ENCODE data around the gene SMIM8. TPM values are rescaled to one million over a fixed set of nuclear protein-coding genes. Genes with fewer than 3 reads are reported as not detected.

Gene SMIM8, protein sequence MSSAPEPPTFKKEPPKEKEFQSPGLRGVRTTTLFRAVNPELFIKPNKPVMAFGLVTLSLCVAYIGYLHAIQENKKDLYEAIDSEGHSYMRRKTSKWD
- polyA plus RNA-seq (27.5 and 30.6 TPM in 2 replicates), polyA minus RNA-seq (39.2 and 44.8 TPM in 2 replicates)

DNA sequence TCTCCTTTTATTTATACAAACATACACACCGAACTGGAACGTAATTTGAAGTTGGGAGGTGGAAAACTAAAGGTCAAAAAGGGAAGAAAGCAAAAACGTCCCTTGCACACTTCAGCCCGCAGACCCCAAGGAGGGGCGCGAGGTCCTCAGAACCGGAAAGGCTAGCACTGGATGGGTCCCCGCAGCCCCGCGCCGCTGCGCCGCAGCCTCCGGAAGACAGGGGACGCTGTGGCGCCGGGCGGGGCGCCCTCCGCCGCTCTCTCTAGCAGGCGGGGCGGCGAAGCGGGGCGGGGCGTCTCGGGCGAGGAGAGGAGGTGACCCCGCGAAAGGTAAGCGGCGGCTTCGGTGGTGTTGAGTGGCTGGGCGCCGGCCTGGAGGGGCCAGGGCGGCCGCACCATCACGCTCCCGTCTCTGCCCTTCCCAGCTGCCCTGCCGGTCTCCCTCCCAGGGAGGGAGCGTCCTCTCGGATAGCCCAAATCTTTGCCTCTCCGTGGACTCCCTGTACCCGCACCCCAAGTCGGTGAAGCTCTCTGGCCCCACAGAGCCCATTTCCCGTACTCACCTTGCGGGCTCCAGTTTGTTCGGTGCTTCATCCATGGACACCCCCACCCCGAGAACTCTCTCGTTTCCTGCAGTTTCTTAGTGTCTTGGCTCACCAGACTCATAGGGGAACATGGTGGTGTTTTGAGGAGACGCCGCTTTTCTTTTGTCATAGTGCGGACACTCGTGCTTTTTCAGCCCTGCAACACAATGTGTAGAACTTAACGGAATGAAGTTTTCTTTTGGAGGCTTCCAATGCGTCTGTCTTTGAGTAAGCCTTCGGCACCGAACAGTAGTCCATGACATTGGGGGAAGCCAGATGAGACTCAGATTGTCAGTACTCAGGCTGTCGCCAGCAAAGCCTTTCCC lies at the start of gene SMIM8:
Gene SMIM8 (plus strand): TSS at position 285 of the 909 bp plus-strand sequence. CDS start 14,444 bp downstream, outside the sequence.
- no peaks in the 10 kb centered on the region for H4K20me1 ChIP-seq (ENCODE audit: insufficient read depth)
- H3K36me3 ChIP-seq (ENCODE audit: insufficient read depth, low read length) = no peaks in the 10 kb centered on the region
- no peaks in the 10 kb centered on the region for H3K27me3 ChIP-seq (ENCODE audit: insufficient read depth, low read depth, low read length)
- H3K4me3 ChIP-seq (ENCODE audit: low read length) = peak within 1 kb of the TSS; percentile 97
- H2AFZ ChIP-seq (ENCODE audit: low read depth, low read length) = peak within 1 kb of the TSS; percentile 71
- H3K79me2 ChIP-seq (replicated peaks; ENCODE audit: insufficient read depth, low read length) = peaks cover 8% of the 10 kb centered on the region
- peak within 1 kb of the TSS; percentile 53 for H3K4me2 ChIP-seq (ENCODE audit: low read length)
- no peaks in the 10 kb centered on the region for H3F3A ChIP-seq (ENCODE audit: insufficient read depth, low read length, poor library complexity, severe bottlenecking)
- peak; percentile 55 for TF ChIP-seq RAD21 (conservative IDR thresholded peaks at IDR 0.05)
- TF ChIP-seq, protein P1, sequence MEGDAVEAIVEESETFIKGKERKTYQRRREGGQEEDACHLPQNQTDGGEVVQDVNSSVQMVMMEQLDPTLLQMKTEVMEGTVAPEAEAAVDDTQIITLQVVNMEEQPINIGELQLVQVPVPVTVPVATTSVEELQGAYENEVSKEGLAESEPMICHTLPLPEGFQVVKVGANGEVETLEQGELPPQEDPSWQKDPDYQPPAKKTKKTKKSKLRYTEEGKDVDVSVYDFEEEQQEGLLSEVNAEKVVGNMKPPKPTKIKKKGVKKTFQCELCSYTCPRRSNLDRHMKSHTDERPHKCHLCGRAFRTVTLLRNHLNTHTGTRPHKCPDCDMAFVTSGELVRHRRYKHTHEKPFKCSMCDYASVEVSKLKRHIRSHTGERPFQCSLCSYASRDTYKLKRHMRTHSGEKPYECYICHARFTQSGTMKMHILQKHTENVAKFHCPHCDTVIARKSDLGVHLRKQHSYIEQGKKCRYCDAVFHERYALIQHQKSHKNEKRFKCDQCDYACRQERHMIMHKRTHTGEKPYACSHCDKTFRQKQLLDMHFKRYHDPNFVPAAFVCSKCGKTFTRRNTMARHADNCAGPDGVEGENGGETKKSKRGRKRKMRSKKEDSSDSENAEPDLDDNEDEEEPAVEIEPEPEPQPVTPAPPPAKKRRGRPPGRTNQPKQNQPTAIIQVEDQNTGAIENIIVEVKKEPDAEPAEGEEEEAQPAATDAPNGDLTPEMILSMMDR (IDR thresholded peaks at IDR 0.05; ENCODE audit: poor library complexity, severe bottlenecking) = peak; percentile 99
- TF ChIP-seq, protein P2, sequence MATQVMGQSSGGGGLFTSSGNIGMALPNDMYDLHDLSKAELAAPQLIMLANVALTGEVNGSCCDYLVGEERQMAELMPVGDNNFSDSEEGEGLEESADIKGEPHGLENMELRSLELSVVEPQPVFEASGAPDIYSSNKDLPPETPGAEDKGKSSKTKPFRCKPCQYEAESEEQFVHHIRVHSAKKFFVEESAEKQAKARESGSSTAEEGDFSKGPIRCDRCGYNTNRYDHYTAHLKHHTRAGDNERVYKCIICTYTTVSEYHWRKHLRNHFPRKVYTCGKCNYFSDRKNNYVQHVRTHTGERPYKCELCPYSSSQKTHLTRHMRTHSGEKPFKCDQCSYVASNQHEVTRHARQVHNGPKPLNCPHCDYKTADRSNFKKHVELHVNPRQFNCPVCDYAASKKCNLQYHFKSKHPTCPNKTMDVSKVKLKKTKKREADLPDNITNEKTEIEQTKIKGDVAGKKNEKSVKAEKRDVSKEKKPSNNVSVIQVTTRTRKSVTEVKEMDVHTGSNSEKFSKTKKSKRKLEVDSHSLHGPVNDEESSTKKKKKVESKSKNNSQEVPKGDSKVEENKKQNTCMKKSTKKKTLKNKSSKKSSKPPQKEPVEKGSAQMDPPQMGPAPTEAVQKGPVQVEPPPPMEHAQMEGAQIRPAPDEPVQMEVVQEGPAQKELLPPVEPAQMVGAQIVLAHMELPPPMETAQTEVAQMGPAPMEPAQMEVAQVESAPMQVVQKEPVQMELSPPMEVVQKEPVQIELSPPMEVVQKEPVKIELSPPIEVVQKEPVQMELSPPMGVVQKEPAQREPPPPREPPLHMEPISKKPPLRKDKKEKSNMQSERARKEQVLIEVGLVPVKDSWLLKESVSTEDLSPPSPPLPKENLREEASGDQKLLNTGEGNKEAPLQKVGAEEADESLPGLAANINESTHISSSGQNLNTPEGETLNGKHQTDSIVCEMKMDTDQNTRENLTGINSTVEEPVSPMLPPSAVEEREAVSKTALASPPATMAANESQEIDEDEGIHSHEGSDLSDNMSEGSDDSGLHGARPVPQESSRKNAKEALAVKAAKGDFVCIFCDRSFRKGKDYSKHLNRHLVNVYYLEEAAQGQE (IDR thresholded peaks at IDR 0.05; ENCODE audit: borderline replicate concordance) = peak; percentile 34
- TF ChIP-seq EZH2 (IDR thresholded peaks at IDR 0.05; ENCODE audit: borderline replicate concordance, insufficient read depth, low read length, poor library complexity, severe bottlenecking) = no peak
- peak; percentile 76 for TF ChIP-seq POLR2AphosphoS5 (IDR thresholded peaks at IDR 0.05)
- TF ChIP-seq TAF1 (IDR thresholded peaks at IDR 0.05; ENCODE audit: low read depth) = no peak
- TF ChIP-seq EP300 (conservative IDR thresholded peaks at IDR 0.05; ENCODE audit: poor library complexity, severe bottlenecking) = peak; percentile 16
- peak; percentile 58 for TF ChIP-seq SMC3 (conservative IDR thresholded peaks at IDR 0.05; ENCODE audit: poor library complexity)
- peak; percentile 67 for TF ChIP-seq MXI1 (conservative IDR thresholded peaks at IDR 0.05; ENCODE audit: poor library complexity, severe bottlenecking)
- peak within 1 kb of the TSS; percentile 42 for H3K27ac ChIP-seq (ENCODE audit: low read length)
- peak within 1 kb of the TSS; percentile 84 for H3K9ac ChIP-seq (ENCODE audit: low read length)
- no peaks in the 10 kb centered on the region for H3K9me3 ChIP-seq (ENCODE audit: low read length)
- no peaks in the 10 kb centered on the region for H3K9me2 ChIP-seq (ENCODE audit: insufficient read depth, low read length)

DNA sequence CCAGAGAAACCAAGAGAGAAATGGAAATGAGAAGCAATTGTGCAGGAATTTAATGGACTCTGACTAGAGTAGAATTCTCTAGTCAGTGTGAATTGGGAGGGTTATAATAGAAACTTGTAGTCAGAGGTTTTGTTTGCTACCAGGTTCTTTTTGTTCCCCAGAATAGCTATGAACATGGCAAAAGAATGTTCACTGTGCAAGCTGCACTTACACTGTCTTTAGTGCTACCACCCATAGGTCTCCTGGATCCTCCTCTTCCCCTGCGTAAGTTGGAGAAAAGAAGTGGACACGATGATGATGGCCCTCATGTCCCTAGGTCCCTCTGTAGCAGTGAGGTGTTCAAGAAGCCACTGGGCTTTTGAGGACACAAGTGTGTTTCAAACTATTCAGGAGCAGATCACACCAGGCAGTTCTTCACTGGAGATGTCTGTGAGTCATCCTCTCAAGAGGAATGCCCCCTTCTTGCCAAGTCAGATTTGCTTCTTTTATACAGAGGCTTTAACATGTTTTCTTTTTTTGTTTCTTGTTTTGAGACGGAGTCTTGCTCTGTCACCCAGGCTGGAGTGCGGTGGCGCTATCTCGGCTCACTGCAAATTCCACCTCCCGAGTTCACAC lies 47.6 kb upstream of the SMIM8 start:
- Histone ChIP-seq H3K27ac (ENCODE audit: low read length) (no peak overlapping the region), H3F3A (ENCODE audit: insufficient read depth, low read length, poor library complexity, severe bottlenecking) (no peaks in the 10 kb centered on the region), H4K20me1 (ENCODE audit: insufficient read depth) (no peaks in the 10 kb centered on the region), H3K4me2 (ENCODE audit: low read length) (no peak overlapping the region), H3K9me2 (ENCODE audit: insufficient read depth, low read length) (no peaks in the 10 kb centered on the region), H3K4me3 (ENCODE audit: low read length) (no peak overlapping the region), H3K27me3 (ENCODE audit: insufficient read depth, low read depth, low read length) (no peaks in the 10 kb centered on the region), H3K79me2 (replicated peaks; ENCODE audit: insufficient read depth, low read length) (no peaks in the 10 kb centered on the region), H2AFZ (ENCODE audit: low read depth, low read length) (no peak overlapping the region), H3K9ac (ENCODE audit: low read length) (no peak overlapping the region), H3K36me3 (ENCODE audit: insufficient read depth, low read length) (no peaks in the 10 kb centered on the region), H3K9me3 (ENCODE audit: low read length) (no peaks in the 10 kb centered on the region)
- TF ChIP-seq, protein P2 (IDR thresholded peaks at IDR 0.05; ENCODE audit: borderline replicate concordance) = no peak
- TF ChIP-seq, protein P1 (IDR thresholded peaks at IDR 0.05; ENCODE audit: poor library complexity, severe bottlenecking) = no peak
- no peak for TF ChIP-seq EP300 (conservative IDR thresholded peaks at IDR 0.05; ENCODE audit: poor library complexity, severe bottlenecking)
- TF ChIP-seq TAF1 (IDR thresholded peaks at IDR 0.05; ENCODE audit: low read depth) = no peak
- TF ChIP-seq RAD21 (conservative IDR thresholded peaks at IDR 0.05) = no peak
- TF ChIP-seq POLR2AphosphoS5 (IDR thresholded peaks at IDR 0.05) = no peak
- no peak for TF ChIP-seq MXI1 (conservative IDR thresholded peaks at IDR 0.05; ENCODE audit: poor library complexity, severe bottlenecking)
- TF ChIP-seq SMC3 (conservative IDR thresholded peaks at IDR 0.05; ENCODE audit: poor library complexity) = no peak
- no peak for TF ChIP-seq EZH2 (IDR thresholded peaks at IDR 0.05; ENCODE audit: borderline replicate concordance, insufficient read depth, low read length, poor library complexity, severe bottlenecking)

Measured in neural cell (in vitro differentiated cells).